Activated CD4-positive, alpha-beta memory T cell treated with anti-CD3 and anti-CD28 coated beads for 36 hours (primary cell): ENCODE data around the gene MXRA5. TPM values are rescaled to one million over a fixed set of nuclear protein-coding genes. Genes with fewer than 3 reads are reported as not detected.
"Not testable (repeated sequence)": the region's sequence is repeated elsewhere in the genome, so short reads cannot be mapped to it uniquely, and the experiment has no call there.

Experiments used
- CTCF ChIA-PET: fragments of 350-600 bp; sonication (Branson Sonifier 250); formaldehyde crosslinking; loops from one replicate; lab custom pipeline; 2021; ENCODE audit warnings: antibody characterized with exemption, inconsistent platforms; lab: Charles Lee
- POLR2A ChIA-PET: fragments of 350-600 bp; sonication (Branson Sonifier 250); formaldehyde crosslinking; loops from one replicate; lab custom pipeline; 2021; ENCODE audit warnings: antibody characterized with exemption; lab: Charles Lee
- DNase-seq: peaks from one replicate; pipeline ENCODE4 v3.0.0-alpha.2; 2020
- H3K27ac Mint-ChIP-seq: one replicate; pipeline ENCODE4 v1.8.0; 2021; ENCODE audit warnings: mixed read lengths
- H3K27me3 Mint-ChIP-seq: one replicate; pipeline ENCODE4 v1.8.0; 2021; ENCODE audit warnings: mixed read lengths
- H3K36me3 Mint-ChIP-seq: one replicate; pipeline ENCODE4 v1.8.0; 2021; ENCODE audit warnings: mixed read lengths
- H3K4me1 Mint-ChIP-seq: one replicate; pipeline ENCODE4 v1.8.0; 2021; ENCODE audit warnings: low read depth, mixed read lengths
- H3K4me3 Mint-ChIP-seq: one replicate; pipeline ENCODE4 v1.8.0; 2021; ENCODE audit warnings: mild to moderate bottlenecking, mixed read lengths
- H3K9me3 Mint-ChIP-seq: one replicate; pipeline ENCODE4 v1.8.0; 2021; ENCODE audit warnings: mixed read lengths
- intact Hi-C: fragments of 100-400 bp; cut with micrococcal nuclease; formaldehyde crosslinking; loops from one replicate; pipeline ENCODE4 v1.15.1; 2023
- total RNA-seq, 2 experiments: library from RNA; stranded (reverse); gene quantifications; one replicate each; pipeline ENCODE4 v1.2.3, GENCODE V29; 2021

Gene MXRA5
- total RNA-seq, 2 experiments from 2014 or later, result not detected

GRCh38 chrX:3371163-3371562 lies 24.7 kb upstream of the MXRA5 start:
- CTCF ChIA-PET, result interaction anchor here (0.6 kb wide), 1 partner anchor 146 kb away, joined by 3 read pairs; no protein-coding TSS in a partner anchor
- Mint-ChIP-seq H3K4me3 (no peak overlapping the region), H3K36me3 (no peaks in the 10 kb centered on the region), H3K27ac (no peak overlapping the region), H3K9me3 (no peaks in the 10 kb centered on the region), H3K4me1 (no peaks in the 10 kb centered on the region), H3K27me3 (no peaks in the 10 kb centered on the region)
- POLR2A ChIA-PET, result no interaction called here
- DNase-seq, result no peak
- intact Hi-C loops, result no loop called here

DNA sequence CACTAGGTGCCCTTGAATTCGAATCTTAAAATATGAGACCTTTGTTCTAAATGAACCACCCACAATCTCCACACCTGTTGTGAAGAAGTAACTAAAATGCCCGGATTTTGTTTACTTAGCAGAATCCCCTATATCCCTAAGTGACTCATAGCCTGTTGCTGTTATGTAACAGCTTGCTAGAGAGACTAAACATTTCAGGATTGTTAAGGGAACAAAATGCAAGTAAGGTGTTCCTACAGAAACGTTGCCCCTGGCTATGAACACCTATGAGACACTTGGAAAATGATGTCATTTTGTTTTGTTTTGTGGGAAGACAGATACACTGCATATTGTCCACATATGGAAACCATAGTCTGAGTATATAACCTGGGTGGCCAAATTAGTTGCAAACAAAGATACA lies 24.2 kb upstream of the MXRA5 start:
- ChIA-PET CTCF (interaction anchor here (0.6 kb wide), 1 partner anchor 146 kb away, joined by 3 read pairs; no protein-coding TSS in a partner anchor), POLR2A (no interaction called here)
- Mint-ChIP-seq H3K27ac (no peak overlapping the region), H3K4me1 (no peaks in the 10 kb centered on the region), H3K27me3 (no peaks in the 10 kb centered on the region), H3K4me3 (no peak overlapping the region), H3K9me3 (no peaks in the 10 kb centered on the region), H3K36me3 (no peaks in the 10 kb centered on the region)
- intact Hi-C loops, result no loop called here
- no peak for DNase-seq

DNA sequence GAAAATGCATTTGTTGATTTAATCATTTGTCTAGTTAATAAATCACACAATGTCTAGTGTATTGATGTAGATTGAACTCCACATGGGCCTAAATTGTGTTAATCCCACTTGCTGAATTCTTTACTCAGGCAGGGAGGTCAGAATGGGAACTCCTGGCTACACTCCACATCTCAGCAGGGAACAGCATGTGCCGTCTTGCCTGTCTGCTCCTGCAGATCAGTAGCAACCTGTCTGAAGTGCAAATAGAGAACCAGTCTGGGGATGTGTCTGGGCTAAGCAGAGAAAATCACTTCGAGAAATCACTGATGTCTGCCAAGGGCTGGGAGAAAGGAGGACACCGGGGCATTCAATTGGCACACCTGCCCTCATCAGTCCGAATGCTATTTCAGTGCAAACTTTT lies 16.5 kb upstream of the MXRA5 start:
- CTCF ChIA-PET, result no interaction called here
- no peak overlapping the region for H3K4me3 Mint-ChIP-seq
- DNase-seq, result no peak
- POLR2A ChIA-PET, result no interaction called here
- H3K27ac Mint-ChIP-seq, result no peak overlapping the region
- no peaks in the 10 kb centered on the region for H3K36me3 Mint-ChIP-seq
- intact Hi-C loops, result no loop called here
- no peaks in the 10 kb centered on the region for H3K9me3 Mint-ChIP-seq
- H3K27me3 Mint-ChIP-seq, result no peaks in the 10 kb centered on the region
- no peaks in the 10 kb centered on the region for H3K4me1 Mint-ChIP-seq

DNA sequence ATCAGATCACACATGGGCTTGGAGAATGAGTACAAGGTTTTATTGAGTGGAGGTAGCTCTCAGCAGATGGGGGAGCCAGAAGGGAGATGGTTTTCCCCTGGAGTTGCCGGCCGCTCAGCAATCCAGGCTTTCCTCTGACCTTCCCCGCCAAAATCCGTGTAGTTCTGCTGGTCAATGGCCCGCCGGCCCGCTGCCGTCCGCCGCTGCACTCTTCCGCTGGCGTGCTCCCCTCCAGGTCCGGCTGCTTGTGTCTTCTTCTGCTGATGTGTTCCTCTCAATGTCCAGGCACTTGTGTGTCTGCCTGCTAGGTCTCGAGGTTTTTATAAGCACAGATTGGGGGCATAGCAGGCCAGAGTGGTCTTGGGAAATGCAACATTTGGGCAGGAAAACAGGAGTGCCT lies 14.4 kb upstream of the MXRA5 start:
- no peak for DNase-seq
- H3K27ac Mint-ChIP-seq, result no peak overlapping the region
- ChIA-PET CTCF (no interaction called here), POLR2A (no interaction called here)
- H3K36me3 Mint-ChIP-seq, result no peaks in the 10 kb centered on the region
- intact Hi-C loops, result no loop called here
- H3K9me3 Mint-ChIP-seq, result no peaks in the 10 kb centered on the region
- no peaks in the 10 kb centered on the region for H3K27me3 Mint-ChIP-seq
- no peak overlapping the region for H3K4me3 Mint-ChIP-seq
- no peaks in the 10 kb centered on the region for H3K4me1 Mint-ChIP-seq

GRCh38 chrX:3352741-3353140 lies 6.3 kb upstream of the MXRA5 start:
- CTCF ChIA-PET, DNase-seq, H3K27me3 Mint-ChIP-seq, H3K4me3 Mint-ChIP-seq, H3K9me3 Mint-ChIP-seq, POLR2A ChIA-PET, H3K27ac Mint-ChIP-seq, H3K36me3 Mint-ChIP-seq, intact Hi-C loops, H3K4me1 Mint-ChIP-seq: not testable (repeated sequence)

DNA sequence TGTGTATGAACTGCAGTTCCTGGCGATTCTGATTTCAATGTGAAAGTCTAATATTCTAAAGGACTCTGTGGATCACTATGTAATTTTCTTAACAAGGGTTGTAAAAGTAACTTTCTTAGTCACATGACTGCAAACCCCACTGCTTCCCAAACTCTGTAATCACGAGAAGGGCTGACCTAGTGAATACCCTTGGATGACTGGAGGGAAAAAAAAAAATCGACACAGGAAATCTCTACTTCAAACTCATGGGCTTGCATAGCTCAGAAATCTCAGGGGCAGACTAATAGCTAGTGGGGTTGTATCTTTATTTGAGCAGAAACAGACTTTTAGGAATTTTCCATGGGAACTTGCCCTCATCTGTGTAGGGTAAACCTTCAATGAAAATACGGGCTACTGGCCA lies 4.8 kb upstream of the MXRA5 start:
- no peak for DNase-seq
- intact Hi-C loops, result no loop called here
- POLR2A ChIA-PET, result no interaction called here
- no peaks in the 10 kb centered on the region for H3K9me3 Mint-ChIP-seq
- CTCF ChIA-PET, result no interaction called here
- H3K4me3 Mint-ChIP-seq, result no peak overlapping the region
- H3K36me3 Mint-ChIP-seq, result no peaks in the 10 kb centered on the region
- H3K27me3 Mint-ChIP-seq, result peaks cover 8% of the 10 kb centered on the region
- no peaks in the 10 kb centered on the region for H3K4me1 Mint-ChIP-seq
- H3K27ac Mint-ChIP-seq, result no peak overlapping the region

GRCh38 chrX:3348191-3348590 lies 1.7 kb upstream of the MXRA5 start:
- no peaks in the 10 kb centered on the region for H3K36me3 Mint-ChIP-seq
- no peak overlapping the region for H3K27ac Mint-ChIP-seq
- ChIA-PET CTCF (no interaction called here), POLR2A (no interaction called here)
- H3K9me3 Mint-ChIP-seq, result no peaks in the 10 kb centered on the region
- peaks cover 17% of the 10 kb centered on the region for H3K27me3 Mint-ChIP-seq
- no peak overlapping the region for H3K4me3 Mint-ChIP-seq
- intact Hi-C loops, result no loop called here
- DNase-seq, result no peak
- no peaks in the 10 kb centered on the region for H3K4me1 Mint-ChIP-seq

- no peak overlapping the region for H3K4me3 Mint-ChIP-seq
- H3K9me3 Mint-ChIP-seq, result no peaks in the 10 kb centered on the region
- POLR2A ChIA-PET, result no interaction called here
- H3K4me1 Mint-ChIP-seq, result no peaks in the 10 kb centered on the region
- no peaks in the 10 kb centered on the region for H3K36me3 Mint-ChIP-seq
- CTCF ChIA-PET, result no interaction called here
- no peak overlapping the region for H3K27ac Mint-ChIP-seq
- H3K27me3 Mint-ChIP-seq, result peaks cover 19% of the 10 kb centered on the region
- no peak for DNase-seq
- intact Hi-C loops, result no loop called here
Measured at GRCh38 chrX:3345281-3346191, 916 bp downstream of the MXRA5 start.

DNA sequence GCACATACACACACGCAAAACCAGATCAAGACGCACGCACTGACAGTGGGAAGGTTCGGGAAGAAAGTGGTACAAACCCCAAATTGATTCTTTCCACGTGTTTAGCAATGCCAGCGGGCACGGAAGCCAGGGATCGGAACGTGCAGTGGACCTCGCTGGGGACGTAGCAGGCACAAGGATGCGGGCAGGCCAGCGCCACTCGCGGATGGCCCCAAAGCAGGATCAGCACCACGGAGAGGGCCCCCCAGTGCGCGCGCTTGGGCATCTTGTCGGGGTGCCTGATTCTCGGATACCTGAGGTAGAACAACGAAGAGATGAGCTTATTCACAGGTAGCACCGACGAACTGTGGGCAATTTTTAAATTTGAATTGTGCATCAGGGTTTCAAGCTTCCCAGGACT lies 2.9 kb downstream of the MXRA5 start:
- H3K36me3 Mint-ChIP-seq, POLR2A ChIA-PET, intact Hi-C loops, CTCF ChIA-PET, H3K4me1 Mint-ChIP-seq, H3K4me3 Mint-ChIP-seq, DNase-seq, H3K9me3 Mint-ChIP-seq, H3K27ac Mint-ChIP-seq: not testable (repeated sequence)
- H3K27me3 Mint-ChIP-seq, result peaks cover 16% of the 10 kb centered on the region

DNA sequence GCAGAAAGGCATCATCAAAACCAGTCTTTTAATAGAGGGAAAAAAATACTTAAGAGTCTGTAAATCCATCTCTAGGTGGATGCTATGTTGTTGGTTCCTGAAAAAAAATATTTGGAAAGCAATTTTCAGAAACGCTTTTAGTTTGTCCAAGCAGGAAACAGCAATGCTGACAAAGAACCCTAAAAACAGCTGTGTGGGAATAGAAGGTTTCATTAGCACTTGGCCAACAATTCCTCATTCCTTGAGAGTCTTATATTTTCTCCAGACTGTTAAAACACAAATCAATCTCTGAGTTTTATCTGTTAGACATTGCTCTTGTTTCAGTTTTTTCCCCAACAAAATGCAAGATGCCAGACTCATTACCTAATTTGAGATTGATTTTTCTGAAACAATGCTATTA lies 6.4 kb downstream of the MXRA5 start:
- H3K4me3 Mint-ChIP-seq, result no peak overlapping the region
- no peak for DNase-seq
- intact Hi-C loops, result no loop called here
- ChIA-PET CTCF (no interaction called here), POLR2A (no interaction called here)
- H3K9me3 Mint-ChIP-seq, result no peaks in the 10 kb centered on the region
- H3K36me3 Mint-ChIP-seq, result no peaks in the 10 kb centered on the region
- H3K27me3 Mint-ChIP-seq, result peaks cover 8% of the 10 kb centered on the region
- no peak overlapping the region for H3K27ac Mint-ChIP-seq
- no peaks in the 10 kb centered on the region for H3K4me1 Mint-ChIP-seq

GRCh38 chrX:3326681-3327080 lies 19.8 kb downstream of the MXRA5 start:
- ChIA-PET CTCF (no interaction called here), POLR2A (no interaction called here)
- intact Hi-C loops, result no loop called here
- Mint-ChIP-seq H3K36me3 (no peaks in the 10 kb centered on the region), H3K4me1 (no peaks in the 10 kb centered on the region), H3K27me3 (no peaks in the 10 kb centered on the region), H3K27ac (no peak overlapping the region), H3K9me3 (no peaks in the 10 kb centered on the region), H3K4me3 (no peak overlapping the region)
- DNase-seq, result peak; percentile 9

- H3K27me3 Mint-ChIP-seq, result no peaks in the 10 kb centered on the region
Measured at GRCh38 chrX:3320471-3321046, 25.9 kb downstream of the MXRA5 start.

More at GRCh38 chrX:3320471-3321046, 25.9 kb downstream of the MXRA5 start:
- ChIA-PET CTCF (no interaction called here), POLR2A (no interaction called here)
- Mint-ChIP-seq H3K27ac (no peak overlapping the region), H3K4me1 (no peaks in the 10 kb centered on the region), H3K36me3 (no peaks in the 10 kb centered on the region), H3K9me3 (no peaks in the 10 kb centered on the region), H3K4me3 (no peak overlapping the region)
- intact Hi-C loops, result no loop called here
- no peak for DNase-seq
